Prostate gland (tissue), 2 donors: ENCODE results near the gene APLP2.

Experiments used
- POLR2A ChIP-seq: fragments of 450-650 bp; IDR thresholded peaks from one replicate; pipeline ENCODE4 v1.6.1; 2016; ENCODE audit warnings: antibody characterized with exemption, mild to moderate bottlenecking
- POLR2AphosphoS5 ChIP-seq: sonication (generic); formaldehyde crosslinking; IDR thresholded peaks from one replicate; pipeline ENCODE4 v1.6.1; 2017; ENCODE audit warnings: antibody characterized with exemption
- TF ChIP-seq, protein P1 (sequence below), 4 experiments: fragments of 200-600 bp in 2 of 4; fragments of 450-650 bp in 2 of 4; sonication (generic) in 2 of 4; IDR thresholded peaks; 1 replicate in 3 of 4; 2 replicates in 1 of 4; pipeline ENCODE4 v1.5.1; 2016 to 2019; ENCODE audit warnings: antibody characterized with exemption in 4 of 4, mild to moderate bottlenecking in 2 of 4, moderate library complexity in 2 of 4

DNA sequence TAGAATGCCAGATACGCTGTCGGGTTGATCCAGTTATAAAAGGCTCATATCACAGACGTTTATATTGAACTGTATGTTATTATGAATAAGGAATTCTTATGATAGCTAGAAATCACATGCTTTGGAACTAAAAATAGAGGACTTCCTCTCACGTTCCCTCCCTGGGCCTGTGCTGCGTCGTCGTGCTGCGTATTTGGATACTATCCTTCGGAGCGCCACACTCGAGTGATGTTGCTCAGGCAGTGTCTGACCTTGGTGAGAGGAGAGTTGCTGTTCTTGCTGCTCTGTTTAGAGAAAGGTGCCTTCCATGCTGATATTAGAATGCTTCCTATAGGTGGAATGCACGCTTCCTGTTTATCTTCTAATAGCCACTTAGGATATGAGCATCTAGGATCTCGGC is 69.7 kb downstream of the APLP2 start:
- TF ChIP-seq, protein P1, sequence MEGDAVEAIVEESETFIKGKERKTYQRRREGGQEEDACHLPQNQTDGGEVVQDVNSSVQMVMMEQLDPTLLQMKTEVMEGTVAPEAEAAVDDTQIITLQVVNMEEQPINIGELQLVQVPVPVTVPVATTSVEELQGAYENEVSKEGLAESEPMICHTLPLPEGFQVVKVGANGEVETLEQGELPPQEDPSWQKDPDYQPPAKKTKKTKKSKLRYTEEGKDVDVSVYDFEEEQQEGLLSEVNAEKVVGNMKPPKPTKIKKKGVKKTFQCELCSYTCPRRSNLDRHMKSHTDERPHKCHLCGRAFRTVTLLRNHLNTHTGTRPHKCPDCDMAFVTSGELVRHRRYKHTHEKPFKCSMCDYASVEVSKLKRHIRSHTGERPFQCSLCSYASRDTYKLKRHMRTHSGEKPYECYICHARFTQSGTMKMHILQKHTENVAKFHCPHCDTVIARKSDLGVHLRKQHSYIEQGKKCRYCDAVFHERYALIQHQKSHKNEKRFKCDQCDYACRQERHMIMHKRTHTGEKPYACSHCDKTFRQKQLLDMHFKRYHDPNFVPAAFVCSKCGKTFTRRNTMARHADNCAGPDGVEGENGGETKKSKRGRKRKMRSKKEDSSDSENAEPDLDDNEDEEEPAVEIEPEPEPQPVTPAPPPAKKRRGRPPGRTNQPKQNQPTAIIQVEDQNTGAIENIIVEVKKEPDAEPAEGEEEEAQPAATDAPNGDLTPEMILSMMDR (IDR thresholded peaks at IDR 0.05), result no peak
- TF ChIP-seq POLR2A (no peak), POLR2AphosphoS5 (no peak)
